Activated T-helper 9 cell treated with anti-CD3 and anti-CD28 coated beads, Interleukin-2, amount 50 U/mL, for 16 hours (primary cell): Measurements from ENCODE around the gene MORC2.

Source experiments
- DNase-seq: peaks from one replicate; pipeline ENCODE4 v3.0.0-alpha.2; 2020; ENCODE audit warnings: low read depth

Gene MORC2

GRCh38 chr22:30949934-30950660, 18.5 kb downstream of the MORC2 start:
- no peak for DNase-seq

GRCh38 chr22:30948930-30949342, 19.6 kb downstream of the MORC2 start:
- DNase-seq: no peak

- no peak for DNase-seq
Measured at GRCh38 chr22:30947816-30948454, 20.6 kb downstream of the MORC2 start.

GRCh38 chr22:30947173-30947815, 21.3 kb downstream of the MORC2 start:
- DNase-seq: no peak

GRCh38 chr22:30946354-30946753, 22.2 kb downstream of the MORC2 start:
- DNase-seq: no peak

- no peak for DNase-seq
Measured at GRCh38 chr22:30945653-30946052, 22.9 kb downstream of the MORC2 start.

- no peak for DNase-seq
Measured at GRCh38 chr22:30944986-30945385, 23.6 kb downstream of the MORC2 start.

- DNase-seq: no peak
Measured at GRCh38 chr22:30943368-30943767, 25.2 kb downstream of the MORC2 start.

GRCh38 chr22:30941363-30941740, 27.2 kb downstream of the MORC2 start:
- no peak for DNase-seq

- peak; percentile 17 for DNase-seq
Measured at GRCh38 chr22:30940685-30941362, 27.8 kb downstream of the MORC2 start.

- DNase-seq: no peak
Measured at GRCh38 chr22:30934053-30934452, 34.5 kb downstream of the MORC2 start.

- no peak for DNase-seq
Measured at GRCh38 chr22:30933457-30933856, 35.1 kb downstream of the MORC2 start.

GRCh38 chr22:30932661-30933060, 35.9 kb downstream of the MORC2 start:
- no peak for DNase-seq

- no peak for DNase-seq
Measured at GRCh38 chr22:30931541-30932300, 36.9 kb downstream of the MORC2 start.

GRCh38 chr22:30930228-30930627, 38.3 kb downstream of the MORC2 start:
- DNase-seq: no peak

- no peak for DNase-seq
Measured at GRCh38 chr22:30928401-30928800, 40.2 kb downstream of the MORC2 start.

GRCh38 chr22:30927806-30928205, 40.8 kb downstream of the MORC2 start:
- no peak for DNase-seq

GRCh38 chr22:30926706-30927105, 41.9 kb downstream of the MORC2 start:
- DNase-seq: no peak

- no peak for DNase-seq
Measured at GRCh38 chr22:30925667-30926066, 42.9 kb downstream of the MORC2 start.

- DNase-seq: no peak
Measured at GRCh38 chr22:30923168-30923900, 45.2 kb downstream of the MORC2 start.

GRCh38 chr22:30922151-30922611, 46.4 kb downstream of the MORC2 start:
- DNase-seq: peak; percentile 65
